Psoas muscle (tissue), 8 donors: Measurements from ENCODE around the gene SLIT3. TPM values are rescaled to one million over a fixed set of nuclear protein-coding genes. Genes with fewer than 3 reads are reported as not detected.
A peak's percentile ranks its signal among the peaks of the same experiment; 100 is the strongest.

Experiments used
- ATAC-seq, 4 donors: fragments of 200-7000 bp; cut with Tn5 transposase; one replicate each; pipeline ENCODE4 v1.9.1; 2020; ENCODE audit warnings: moderate library complexity in 3 of 4, mild to moderate bottlenecking in 2 of 4
- DNase-seq, 2 donors: peaks; one replicate each; pipeline ENCODE4 v3.0.0-alpha.2; 2020
- H3K27ac ChIP-seq: fragments of 200-600 bp; one replicate; pipeline ENCODE4 v1.8.0; 2022
- H3K27me3 ChIP-seq, 3 donors: fragments of 200-600 bp in 1 of 3; one replicate each; pipeline versions ENCODE4 v1.6.1 to v1.8.0; 2013 to 2022; ENCODE audit warnings: low read length in 2 of 3, mild to moderate bottlenecking in 2 of 3, moderate library complexity in 1 of 3; ENCODE audit not compliant: insufficient read depth in 3 of 3
- H3K36me3 ChIP-seq, 2 donors: fragments of 200-600 bp in 1 of 2; one replicate each; pipeline versions ENCODE4 v1.6.1 to v1.8.0; 2013 to 2022; ENCODE audit warnings: low read depth in 1 of 2, mild to moderate bottlenecking in 1 of 2, moderate library complexity in 1 of 2; ENCODE audit not compliant: insufficient read depth in 1 of 2
- H3K4me1 ChIP-seq: fragments of 200-600 bp; one replicate; pipeline ENCODE4 v1.8.0; 2022
- H3K4me3 ChIP-seq: fragments of 200-600 bp; one replicate; pipeline ENCODE4 v1.8.0; 2022; ENCODE audit warnings: mild to moderate bottlenecking
- H3K9me3 ChIP-seq: fragments of 200-600 bp; one replicate; pipeline ENCODE4 v1.8.0; 2022
- WGBS, 3 donors: extraction: QIAGEN DNeasy Blood & Tissue Kit; methylation state at CpG; one replicate each; pipeline versions ENCODE4 v1.1.6 to v1.1.7; 2013; 5-methylcytosine and 5-hydroxymethylcytosine counted together
- intact Hi-C, 2 donors: fragments of 100-400 bp; cut with DNase I; formaldehyde crosslinking; loops; one replicate each; pipeline versions ENCODE4 v1.11.0 to v1.14.2; 2022
- polyA plus RNA-seq, 3 donors: library from polyadenylated mRNA; stranded (reverse); fragments of 200-250 nt; gene quantifications; one replicate each; pipeline ENCODE4 v1.2.3, GENCODE V29; 2013
- total RNA-seq, 4 donors: library from RNA; stranded (reverse); fragmentation: NEBNext Ultra II Directional in 2 of 4; extraction: Animal tissue kit (Norgen Biotek cat#: 25700) in 2 of 4; gene quantifications; one replicate each; pipeline versions ENCODE4 v1.2.1 to v1.2.4, GENCODE V29; 2021 to 2023
- TF ChIP-seq, protein P1 (sequence below): fragments of 200-600 bp; IDR thresholded peaks from one replicate; pipeline ENCODE4 v1.8.0; 2022; ENCODE audit warnings: antibody characterized with exemption
- donor health status: healthy with polysubstance abuse.
- donor health status: DM: no; HTN: no; CAD: no; lungs with moderate emphysema.
- donor health status: Bipolar disorder and iron deficiency.
- donor health status: healthy.
- donor health status: DM: yes; HTN: yes; CAD: no.
- donor health status: DM: no; HTN: no; CAD: no.
- donor health status: DM: no; HTN: no; CAD: no.
- donor health status: DM: yes; HTN: yes; CAD: no.

The SLIT3 gene
- total and polyA plus RNA-seq, 7 donors: 0.81 to 5.9 (median 2.1) TPM

DNA sequence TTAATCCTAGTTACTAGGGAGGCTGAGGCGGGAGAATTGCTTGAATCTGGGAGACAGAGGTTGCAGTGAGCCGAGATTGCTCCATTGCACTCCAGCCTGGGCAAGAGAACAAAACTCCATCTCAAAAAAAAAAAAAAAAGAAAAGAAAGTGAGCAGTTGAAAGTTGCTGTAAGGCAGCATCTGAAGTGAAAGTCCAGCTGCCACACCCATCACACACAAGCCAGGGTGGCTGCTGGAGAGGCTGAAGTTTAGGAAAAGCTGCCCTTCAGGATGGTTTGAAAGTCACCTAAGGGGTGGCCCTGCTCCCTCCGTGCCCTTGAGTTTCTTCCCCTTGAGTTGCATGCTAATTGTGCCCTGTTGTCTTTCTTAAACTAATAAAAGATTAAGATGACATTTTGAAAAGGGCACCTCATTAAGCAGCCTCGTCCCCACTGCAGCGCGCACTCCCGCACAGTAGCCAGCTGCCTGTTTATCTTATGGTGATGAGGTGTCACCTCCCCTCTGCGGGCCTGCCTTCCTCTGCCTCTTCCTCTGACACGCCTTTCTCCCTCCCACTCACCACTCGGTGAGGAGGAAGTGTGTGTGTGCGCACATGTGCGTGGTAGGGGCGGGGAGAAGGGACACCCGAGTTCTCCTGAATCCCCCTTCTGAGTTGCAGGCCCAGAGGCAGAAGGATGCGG lies 617.6 kb downstream of the SLIT3 start:
- DNase-seq: no peak
- intact Hi-C loops: loop anchor here in 1 of 2 donors (10.0 kb wide), 1 partner anchor 301 kb away; no protein-coding TSS in a partner anchor
- TF ChIP-seq, protein P1, sequence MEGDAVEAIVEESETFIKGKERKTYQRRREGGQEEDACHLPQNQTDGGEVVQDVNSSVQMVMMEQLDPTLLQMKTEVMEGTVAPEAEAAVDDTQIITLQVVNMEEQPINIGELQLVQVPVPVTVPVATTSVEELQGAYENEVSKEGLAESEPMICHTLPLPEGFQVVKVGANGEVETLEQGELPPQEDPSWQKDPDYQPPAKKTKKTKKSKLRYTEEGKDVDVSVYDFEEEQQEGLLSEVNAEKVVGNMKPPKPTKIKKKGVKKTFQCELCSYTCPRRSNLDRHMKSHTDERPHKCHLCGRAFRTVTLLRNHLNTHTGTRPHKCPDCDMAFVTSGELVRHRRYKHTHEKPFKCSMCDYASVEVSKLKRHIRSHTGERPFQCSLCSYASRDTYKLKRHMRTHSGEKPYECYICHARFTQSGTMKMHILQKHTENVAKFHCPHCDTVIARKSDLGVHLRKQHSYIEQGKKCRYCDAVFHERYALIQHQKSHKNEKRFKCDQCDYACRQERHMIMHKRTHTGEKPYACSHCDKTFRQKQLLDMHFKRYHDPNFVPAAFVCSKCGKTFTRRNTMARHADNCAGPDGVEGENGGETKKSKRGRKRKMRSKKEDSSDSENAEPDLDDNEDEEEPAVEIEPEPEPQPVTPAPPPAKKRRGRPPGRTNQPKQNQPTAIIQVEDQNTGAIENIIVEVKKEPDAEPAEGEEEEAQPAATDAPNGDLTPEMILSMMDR: no peak
- H3K36me3 ChIP-seq: no peaks in the 10 kb centered on the region
- H3K4me1 ChIP-seq: no peaks in the 10 kb centered on the region
- no peak overlapping the region for H3K27ac ChIP-seq
- no peaks in the 10 kb centered on the region for H3K9me3 ChIP-seq
- no peaks in the 10 kb centered on the region for H3K27me3 ChIP-seq
- WGBS, 3 donors: 73 to 80% (median 74%) methylated on average over 15 of the region's 15 CpGs
- no peak for ATAC-seq
- H3K4me3 ChIP-seq: no peak overlapping the region

DNA sequence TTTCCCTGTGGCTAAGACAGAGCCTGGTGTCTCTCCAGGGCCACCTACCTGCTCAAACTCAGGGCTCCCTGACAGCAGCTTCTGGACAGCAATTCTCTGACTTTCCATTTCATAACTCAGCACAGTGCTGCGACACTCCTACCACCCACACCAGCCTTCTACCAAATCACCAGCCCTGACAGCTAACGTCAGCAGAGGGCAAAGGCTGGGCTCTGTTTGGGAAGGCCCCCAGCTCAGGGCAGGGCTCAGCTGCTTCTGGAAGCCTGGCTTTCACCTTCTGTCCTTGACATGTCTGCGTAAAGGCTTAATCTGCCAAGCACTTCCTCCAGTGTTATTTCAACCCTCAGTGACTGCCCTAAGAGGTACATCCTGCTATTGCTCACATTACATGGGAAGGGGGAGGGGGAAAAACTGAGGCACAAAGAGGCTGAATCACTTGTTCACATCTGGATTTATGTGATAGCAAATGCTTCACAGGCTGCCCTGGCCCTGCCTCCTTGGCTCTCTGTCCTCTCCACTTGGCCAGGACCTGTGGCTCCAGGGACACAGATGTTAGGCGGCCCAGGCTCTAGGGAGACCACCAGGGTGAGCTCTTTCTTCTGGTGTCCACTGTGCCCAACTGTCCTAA lies 619.3 kb downstream of the SLIT3 start:
- H3K27ac ChIP-seq: no peak overlapping the region
- no peaks in the 10 kb centered on the region for H3K9me3 ChIP-seq
- no peaks in the 10 kb centered on the region for H3K27me3 ChIP-seq
- intact Hi-C loops: loop anchor here in 1 of 2 donors (10.0 kb wide), 1 partner anchor 303 kb away; no protein-coding TSS in a partner anchor
- ATAC-seq (peak in 3 of 4 donors; percentile 8 to 48 (median 41)), DNase-seq (peak in 1 of 2 donors; percentile 24)
- H3K4me1 ChIP-seq: no peaks in the 10 kb centered on the region
- 30 to 39% (median 33%) methylated on average over 4 of the region's 4 CpGs for WGBS, 3 donors
- H3K36me3 ChIP-seq: no peaks in the 10 kb centered on the region
- no peak overlapping the region for H3K4me3 ChIP-seq
- TF ChIP-seq, protein P1: no peak

- no peak for DNase-seq
- H3K9me3 ChIP-seq: no peaks in the 10 kb centered on the region
- no peaks in the 10 kb centered on the region for H3K27me3 ChIP-seq
- intact Hi-C loops: loop anchor here in 1 of 2 donors (10.0 kb wide), 1 partner anchor 304 kb away; no protein-coding TSS in a partner anchor
- H3K4me1 ChIP-seq: no peaks in the 10 kb centered on the region
- TF ChIP-seq, protein P1: no peak
- H3K27ac ChIP-seq: no peak overlapping the region
- no peak for ATAC-seq
- no peak overlapping the region for H3K4me3 ChIP-seq
- WGBS, 3 donors: 72 to 88% (median 75%) methylated on average over 2 of the region's 2 CpGs
- H3K36me3 ChIP-seq: no peaks in the 10 kb centered on the region
These were observed 620.5 kb downstream of the SLIT3 start for GRCh38 chr5:168680395-168680794.

- Histone ChIP-seq H3K27ac (no peak overlapping the region), H3K9me3 (no peaks in the 10 kb centered on the region), H3K27me3 (no peaks in the 10 kb centered on the region), H3K36me3 (no peaks in the 10 kb centered on the region), H3K4me3 (no peak overlapping the region), H3K4me1 (no peaks in the 10 kb centered on the region)
- TF ChIP-seq, protein P1: peak; percentile 85
- 6 to 9% (median 6%) methylated on average over 9 of the region's 9 CpGs for WGBS, 3 donors
- ATAC-seq (peak in 3 of 4 donors; percentile 37 to 65 (median 63)), DNase-seq (peak; percentile 53 to 74)
- intact Hi-C loops: loop anchor here (5.0 kb wide), 2 partner anchors 623 to 903 kb away; partner anchors contain the start of genes SLIT3 (in 2 of the 2) and SPDL1 (in 1 of the 2)
These were observed 621.4 kb downstream of the SLIT3 start for GRCh38 chr5:168679515-168679920.
